ENCODE measurements around the gene POLE3. TPM values are rescaled to one million over a fixed set of nuclear protein-coding genes. Genes with fewer than 3 reads are reported as not detected.

The POLE3 gene
- total and polyA plus RNA-seq, 5 donors = 18.0 to 22.4 (median 19.8) TPM

DNA sequence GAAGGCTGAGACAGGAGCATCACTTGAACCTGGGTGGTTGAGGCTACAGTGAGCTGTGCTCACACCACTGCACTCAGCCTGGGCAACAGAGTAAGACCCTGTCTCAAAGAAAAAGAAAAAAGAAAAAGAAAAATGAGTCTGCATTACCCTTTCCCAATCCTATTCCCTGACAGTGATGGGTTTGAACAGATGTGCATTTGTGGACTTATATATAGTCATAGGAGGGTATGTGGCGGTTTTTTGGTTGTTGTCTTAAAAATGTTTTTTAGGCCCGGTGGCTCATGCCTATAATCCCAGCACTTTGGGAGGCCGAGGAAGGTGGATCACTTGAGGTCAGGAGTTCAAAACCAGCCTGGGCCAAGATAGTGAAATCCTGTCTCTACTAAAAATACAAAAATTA is 47.1 kb downstream of the POLE3 start:
- WGBS = 83% methylated on average over 3 of the region's 3 CpGs
- ATAC-seq (no peak), DNase-seq (no peak)
- intact Hi-C loops (cut with DNase I) = no loop called here
- no peaks in the 10 kb centered on the region for H3K9me3 ChIP-seq (ENCODE audit: control insufficient read depth, low read length)
- no peaks in the 10 kb centered on the region for H3K4me1 ChIP-seq (ENCODE audit: control insufficient read depth, insufficient read depth, low read length)
- no peak overlapping the region for H3K4me3 ChIP-seq (ENCODE audit: low read length)
- no peaks in the 10 kb centered on the region for H3K27me3 ChIP-seq (ENCODE audit: control insufficient read depth, insufficient read depth)
- H3K27ac ChIP-seq (ENCODE audit: low read length) = no peak overlapping the region

GRCh38 chr9:113361304-113362018 is 49.0 kb downstream of the POLE3 start:
- Histone ChIP-seq H3K4me3 (ENCODE audit: low read length) (no peak overlapping the region), H3K4me1 (ENCODE audit: control insufficient read depth, insufficient read depth, low read length) (no peaks in the 10 kb centered on the region), H3K27ac (ENCODE audit: low read length) (no peak overlapping the region), H3K9me3 (ENCODE audit: control insufficient read depth, low read length) (no peaks in the 10 kb centered on the region), H3K27me3 (ENCODE audit: control insufficient read depth, insufficient read depth) (no peaks in the 10 kb centered on the region)
- DNase-seq (no peak), ATAC-seq (no peak)
- WGBS = 53% methylated on average over 7 of the region's 7 CpGs
- intact Hi-C loops (cut with DNase I) = no loop called here

DNA sequence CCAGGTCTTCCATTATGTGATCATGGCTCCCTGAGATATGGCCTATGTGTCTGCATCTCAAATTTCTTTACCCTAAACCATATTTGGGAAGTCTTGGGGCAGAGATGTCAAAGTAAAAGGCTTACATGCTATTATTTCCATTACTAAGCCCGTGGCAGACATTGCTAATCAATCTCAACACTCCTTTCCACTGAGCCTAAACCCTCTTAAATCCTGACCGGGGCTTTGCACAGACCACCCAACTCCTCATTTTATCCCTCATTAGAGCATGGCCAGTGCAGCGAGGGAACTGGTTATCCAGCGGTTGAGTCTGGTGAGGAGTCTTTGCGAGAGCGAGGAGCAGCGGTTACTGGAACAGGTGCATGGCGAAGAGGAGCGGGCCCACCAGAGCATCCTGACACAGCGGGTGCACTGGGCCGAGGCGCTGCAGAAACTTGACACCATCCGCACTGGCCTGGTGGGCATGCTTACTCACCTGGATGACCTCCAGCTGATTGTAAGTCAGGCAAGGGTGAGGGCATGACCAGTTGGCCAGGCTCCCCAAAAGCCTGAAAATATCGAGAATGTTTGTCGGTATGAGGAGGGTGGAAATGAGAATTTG is 50.1 kb downstream of the POLE3 start:
- DNase-seq (no peak), ATAC-seq (no peak)
- Histone ChIP-seq H3K4me3 (ENCODE audit: low read length) (no peak overlapping the region), H3K27ac (ENCODE audit: low read length) (no peak overlapping the region), H3K9me3 (ENCODE audit: control insufficient read depth, low read length) (no peaks in the 10 kb centered on the region), H3K4me1 (ENCODE audit: control insufficient read depth, insufficient read depth, low read length) (no peaks in the 10 kb centered on the region), H3K27me3 (ENCODE audit: control insufficient read depth, insufficient read depth) (no peaks in the 10 kb centered on the region)
- intact Hi-C loops (cut with DNase I) = no loop called here
- WGBS = 90% methylated on average over 15 of the region's 15 CpGs

DNA sequence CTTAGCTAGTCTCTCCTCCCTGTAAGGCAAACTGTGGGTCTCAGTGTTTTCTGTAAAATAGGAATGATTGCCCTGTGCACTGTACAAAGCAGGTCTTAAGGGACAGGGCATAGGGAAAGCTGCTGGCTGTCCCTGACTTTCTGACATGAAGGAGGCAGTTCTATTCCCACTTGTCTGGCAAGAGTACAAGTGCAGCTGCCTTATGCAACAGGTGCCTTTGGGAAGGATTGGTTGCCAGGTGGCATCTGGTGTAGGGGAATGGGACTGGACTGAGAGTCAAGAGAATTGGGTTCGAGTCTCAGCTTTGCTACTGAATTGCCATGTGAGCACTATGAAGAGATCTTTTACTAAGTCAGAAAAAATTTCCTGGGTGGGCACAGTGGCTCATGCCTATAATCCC is 51.1 kb downstream of the POLE3 start:
- no peaks in the 10 kb centered on the region for H3K9me3 ChIP-seq (ENCODE audit: control insufficient read depth, low read length)
- no peak overlapping the region for H3K4me3 ChIP-seq (ENCODE audit: low read length)
- intact Hi-C loops (cut with DNase I) = no loop called here
- DNase-seq = no peak
- H3K27me3 ChIP-seq (ENCODE audit: control insufficient read depth, insufficient read depth) = no peaks in the 10 kb centered on the region
- ATAC-seq = no peak
- H3K27ac ChIP-seq (ENCODE audit: low read length) = no peak overlapping the region
- H3K4me1 ChIP-seq (ENCODE audit: control insufficient read depth, insufficient read depth, low read length) = no peaks in the 10 kb centered on the region
- 90% methylated on average over 1 of the region's 1 CpG for WGBS

Other genes with a start within 250 kb of the POLE3 start
- 10 to 100 TPM; 19.5 to 21.2 (median 20.1) TPM for gene FKBP15, start 189.4 kb downstream of the POLE3 start, total RNA-seq
- gene FKBP15, start 189.4 kb downstream of the POLE3 start, polyA plus RNA-seq = 11.0 TPM
- gene SLC31A1, start 189.1 kb downstream of the POLE3 start, total RNA-seq = 10 to 100 TPM; 11.4 to 20.7 (median 13.7) TPM
- gene SLC31A1, start 189.1 kb downstream of the POLE3 start, polyA plus RNA-seq = 6.0 TPM
- 10 to 100 TPM; 29.0 to 39.1 (median 37.0) TPM for gene CDC26, start 135.1 kb downstream of the POLE3 start, total RNA-seq
- gene CDC26, start 135.1 kb downstream of the POLE3 start, polyA plus RNA-seq = 50.0 TPM
- gene PRPF4, start 135.0 kb downstream of the POLE3 start, total RNA-seq = 10 to 100 TPM; 10.0 to 12.8 (median 10.7) TPM
- 7.0 TPM for gene PRPF4, start 135.0 kb downstream of the POLE3 start, polyA plus RNA-seq
- not detected for gene RNF183, start 107.3 kb downstream of the POLE3 start, total RNA-seq
- not detected for gene RNF183, start 107.3 kb downstream of the POLE3 start, polyA plus RNA-seq
- 10 to 100 TPM in 1 of 4 donors, 1 to 10 TPM in 3; 7.4 to 10.1 (median 8.5) TPM for gene WDR31, start 70.4 kb downstream of the POLE3 start, total RNA-seq
- gene WDR31, start 70.4 kb downstream of the POLE3 start, polyA plus RNA-seq = 5.4 TPM
- gene BSPRY, start 61.1 kb downstream of the POLE3 start, total RNA-seq = 1 to 10 TPM in 3 of 4 donors, under 1 TPM in 1; 0.21 to 2.3 (median 1.6) TPM
- 1.4 TPM for gene BSPRY, start 61.1 kb downstream of the POLE3 start, polyA plus RNA-seq
- 10 to 100 TPM; 11.0 to 20.0 (median 15.9) TPM for gene HDHD3, start 33.7 kb downstream of the POLE3 start, total RNA-seq
- gene HDHD3, start 33.7 kb downstream of the POLE3 start, polyA plus RNA-seq = 19.6 TPM
- gene ALAD, start 9.4 kb downstream of the POLE3 start, total RNA-seq = 10 to 100 TPM; 29.9 to 43.6 (median 42.1) TPM
- 39.5 TPM for gene ALAD, start 9.4 kb downstream of the POLE3 start, polyA plus RNA-seq
- under 1 TPM; 0.20 to 0.47 (median 0.20) TPM for gene C9orf43, start 72 bp upstream of the POLE3 start, total RNA-seq
- gene C9orf43, start 72 bp upstream of the POLE3 start, polyA plus RNA-seq = 0.23 TPM
- gene RGS3, start 53.1 kb upstream of the POLE3 start, total RNA-seq = 100 to 1,000 TPM; 139 to 184 (median 166) TPM
- gene RGS3, start 53.1 kb upstream of the POLE3 start, polyA plus RNA-seq = 107 TPM